NCI-H128 (cell line): ENCODE measurements around the gene PCYT1A.

Experiments
- DNase-seq: peaks from one replicate; lab custom pipeline; 2025; ENCODE audit not compliant: unreplicated experiment; lab: John Stamatoyannopoulos, UW

The PCYT1A gene

GRCh38 chr3:196238612-196239560 lies 48.6 kb downstream of the PCYT1A start:
- no peak for DNase-seq

- no peak for DNase-seq
These were observed 50.3 kb downstream of the PCYT1A start for GRCh38 chr3:196237203-196237602.

DNA sequence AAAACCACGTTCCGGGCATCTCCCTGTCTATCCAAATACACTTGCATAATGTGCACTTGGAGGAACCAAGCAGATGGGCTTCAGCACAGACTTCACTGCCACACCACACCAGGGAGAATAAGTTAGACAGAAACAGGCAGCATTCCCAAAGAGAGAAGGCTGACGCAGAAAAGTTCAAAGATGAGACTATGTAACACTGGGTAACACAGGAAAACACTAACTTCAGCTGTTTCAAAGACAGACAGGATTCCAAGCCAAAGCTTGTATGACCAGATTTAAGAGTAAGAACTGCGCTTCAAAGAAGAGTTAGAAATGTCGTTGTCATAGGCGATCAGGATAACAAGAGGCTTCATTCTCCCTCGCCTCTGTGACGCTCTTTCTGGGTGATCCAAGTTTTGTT lies 51.3 kb downstream of the PCYT1A start:
- no peak for DNase-seq

- DNase-seq = no peak
These were observed 51.9 kb downstream of the PCYT1A start for GRCh38 chr3:196235452-196236122.

DNA sequence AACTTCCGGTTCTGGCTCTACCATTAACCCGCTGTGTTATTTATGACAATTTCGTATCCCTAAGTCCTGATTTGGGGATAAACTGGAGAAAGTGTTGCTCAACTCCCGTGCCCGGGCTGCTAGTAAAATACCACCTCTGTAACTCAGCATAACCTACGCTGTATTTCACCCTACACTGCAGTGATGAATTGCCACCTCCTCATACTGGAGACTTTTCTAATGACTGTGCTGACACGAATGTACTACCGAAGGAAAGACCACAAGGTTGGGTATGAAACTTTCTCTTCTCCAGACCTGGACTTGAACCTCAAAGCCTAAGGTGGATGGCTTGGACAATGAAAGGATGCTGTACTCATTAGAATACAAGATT lies 54.7 kb downstream of the PCYT1A start:
- DNase-seq = no peak

DNA sequence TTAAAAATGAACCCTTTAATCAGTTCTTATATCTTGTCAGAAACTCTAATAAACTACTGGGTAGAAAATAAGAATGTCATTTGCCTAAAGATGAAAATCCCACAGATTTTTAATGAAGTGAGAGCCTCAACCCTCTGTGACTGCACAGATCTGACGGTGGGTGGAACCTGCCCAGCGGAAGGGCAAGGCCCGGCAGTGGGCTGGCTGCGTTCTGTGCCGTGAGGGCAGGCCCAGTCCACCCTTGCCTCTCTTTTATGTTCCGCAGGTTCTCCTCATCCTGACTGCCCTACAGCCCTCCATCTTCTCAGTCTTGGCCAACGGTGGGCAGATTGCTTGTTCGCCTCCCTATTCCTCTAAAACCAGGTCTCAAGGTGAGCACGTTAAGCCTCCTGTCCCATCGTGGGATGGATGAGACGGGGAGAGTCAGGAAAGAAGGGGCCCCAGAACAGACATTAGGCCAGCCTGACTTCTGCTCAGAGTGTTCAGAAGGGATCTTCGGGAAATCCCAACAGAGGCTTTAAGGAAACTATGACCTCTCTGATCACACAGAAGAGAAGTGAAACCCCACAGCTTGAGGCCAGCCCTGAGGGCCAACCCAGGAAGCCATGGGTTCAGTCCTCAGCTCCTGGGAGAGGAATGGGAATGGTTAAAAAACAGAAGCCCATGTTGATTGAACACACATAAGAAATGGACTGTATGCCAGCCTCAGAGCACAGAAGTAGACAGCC lies 55.2 kb downstream of the PCYT1A start:
- DNase-seq = no peak

DNA sequence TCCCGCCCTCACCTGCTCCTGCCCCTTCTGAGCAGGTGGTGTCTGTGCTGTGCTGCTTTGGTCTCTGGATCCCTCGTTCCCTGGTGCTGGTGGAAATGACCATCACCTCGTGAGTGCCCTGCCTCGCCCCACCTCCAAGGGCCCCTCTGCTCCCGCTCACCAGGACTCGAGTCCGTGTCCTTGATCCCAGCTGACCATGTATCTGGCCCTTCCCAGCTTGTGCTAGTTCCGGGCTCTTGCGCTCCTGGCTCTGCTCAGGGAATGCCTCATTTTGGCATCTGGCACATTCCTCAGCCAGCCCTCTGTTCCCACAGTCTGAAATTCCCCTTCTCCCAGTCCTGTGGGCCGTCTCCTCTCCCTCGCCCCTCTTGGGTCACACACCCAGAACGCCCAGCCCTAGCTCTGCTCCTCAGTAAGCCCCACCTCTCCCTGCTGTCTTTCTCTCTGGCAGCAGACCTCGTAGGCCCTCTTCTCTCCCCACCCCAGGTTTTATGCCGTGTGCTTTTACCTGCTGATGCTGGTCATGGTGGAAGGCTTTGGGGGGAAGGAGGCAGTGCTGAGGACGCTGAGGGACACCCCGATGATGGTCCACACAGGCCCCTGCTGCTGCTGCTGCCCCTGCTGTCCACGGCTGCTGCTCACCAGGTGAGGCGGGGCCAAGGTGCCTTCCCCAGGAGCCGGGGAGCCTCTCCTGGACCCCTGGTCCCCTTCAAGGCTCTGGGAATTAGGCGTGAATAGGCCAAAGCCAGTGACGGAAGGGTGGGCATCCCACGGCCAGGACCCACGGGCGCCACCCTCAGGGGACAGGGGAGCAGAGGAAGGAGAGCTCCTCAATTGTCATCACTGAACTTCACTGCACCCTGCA lies 59.7 kb downstream of the PCYT1A start:
- no peak for DNase-seq

- no peak for DNase-seq
These were observed 60.4 kb downstream of the PCYT1A start for GRCh38 chr3:196227121-196227561.

- DNase-seq = no peak
These were observed 61.7 kb downstream of the PCYT1A start for GRCh38 chr3:196225763-196226364.

- DNase-seq = no peak
These were observed 62.4 kb downstream of the PCYT1A start for GRCh38 chr3:196225086-196225485.

GRCh38 chr3:196222876-196223595 lies 64.5 kb downstream of the PCYT1A start:
- no peak for DNase-seq

DNA sequence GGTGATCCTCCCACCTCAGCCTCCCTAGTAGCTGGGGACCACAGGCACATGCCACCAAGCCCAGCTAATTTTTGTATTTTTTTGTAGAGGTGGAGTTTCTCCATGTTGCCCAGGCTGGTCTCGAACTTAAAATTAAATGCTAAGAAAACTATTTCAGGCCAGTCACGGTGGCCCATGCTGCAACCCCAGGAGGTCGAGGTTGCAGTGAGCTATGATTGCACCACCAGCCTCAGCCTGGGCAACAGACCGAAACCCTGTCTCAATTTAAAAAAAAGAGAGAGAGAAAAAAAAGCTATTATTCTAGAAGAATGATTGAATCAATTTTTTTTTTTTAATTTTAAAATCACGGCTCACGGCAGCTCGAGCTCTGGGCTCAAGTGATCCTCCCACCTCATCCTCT lies 66.5 kb downstream of the PCYT1A start:
- no peak for DNase-seq

GRCh38 chr3:196220587-196220986 lies 66.9 kb downstream of the PCYT1A start:
- no peak for DNase-seq

- no peak for DNase-seq
These were observed 67.6 kb downstream of the PCYT1A start for GRCh38 chr3:196219970-196220311.

- DNase-seq = no peak
These were observed 68.1 kb downstream of the PCYT1A start for GRCh38 chr3:196219194-196219969.

GRCh38 chr3:196218155-196218712 lies 69.3 kb downstream of the PCYT1A start:
- no peak for DNase-seq

- no peak for DNase-seq
These were observed 70.0 kb downstream of the PCYT1A start for GRCh38 chr3:196217307-196218154.
